Omental fat pad (tissue), 4 donors: ENCODE data around the gene OR10V1. TPM values are rescaled to one million over a fixed set of nuclear protein-coding genes. Genes with fewer than 3 reads are reported as not detected.
"Not testable (repeated sequence)": the region's sequence is repeated elsewhere in the genome, so short reads cannot be mapped to it uniquely, and the experiment has no call there.

Experiments
- ATAC-seq: fragments of 150-250 bp; one replicate; pipeline ENCODE4 v1.9.1; 2016; ENCODE audit warnings: mild to moderate bottlenecking, moderate library complexity; ENCODE audit not compliant: low FRiP score
- DNase-seq: peaks from one replicate; pipeline ENCODE4 v3.0.0-alpha.2; 2019; ENCODE audit warnings: low spot score
- CTCF ChIP-seq, 3 donors: fragments of 450-650 bp; IDR thresholded peaks; one replicate each; pipeline ENCODE4 v1.5.1; 2016 to 2017; ENCODE audit warnings: antibody characterized with exemption in 3 of 3, mild to moderate bottlenecking in 3 of 3, moderate library complexity in 2 of 3
- total RNA-seq, 4 donors: library from RNA; depleted of rRNA; stranded (reverse); fragments of >200 nt; gene quantifications; one replicate each; pipeline ENCODE4 v1.1.0, GENCODE V29; 2016

Gene OR10V1
- total RNA-seq, 4 donors from 2014 or later: not detected

- DNase-seq (no peak), ATAC-seq (no peak)
- TF ChIP-seq CTCF (IDR thresholded peaks at IDR 0.05): no peak
Observed at GRCh38 chr11:59692915-59693314, 20.7 kb downstream of the OR10V1 start.

GRCh38 chr11:59691156-59691555 lies 22.5 kb downstream of the OR10V1 start:
- no peak for TF ChIP-seq CTCF (IDR thresholded peaks at IDR 0.05)
- DNase-seq (no peak), ATAC-seq (no peak)

- ATAC-seq: no peak
- no peak for DNase-seq
- no peak for TF ChIP-seq CTCF (IDR thresholded peaks at IDR 0.05)
Observed at GRCh38 chr11:59689015-59689414, 24.6 kb downstream of the OR10V1 start.

GRCh38 chr11:59681260-59681725 lies 32.4 kb downstream of the OR10V1 start:
- ATAC-seq, DNase-seq: not testable (repeated sequence)

- DNase-seq: no peak
- ATAC-seq: peak; percentile 83
- TF ChIP-seq CTCF (IDR thresholded peaks at IDR 0.05): no peak
Observed at GRCh38 chr11:59680287-59681154, 33.1 kb downstream of the OR10V1 start.

GRCh38 chr11:59679347-59679746 lies 34.3 kb downstream of the OR10V1 start:
- DNase-seq (no peak), ATAC-seq (no peak)
- TF ChIP-seq CTCF (IDR thresholded peaks at IDR 0.05): no peak

- no peak for DNase-seq
- ATAC-seq: no peak
- no peak for TF ChIP-seq CTCF (IDR thresholded peaks at IDR 0.05)
Observed at GRCh38 chr11:59678813-59679165, 34.9 kb downstream of the OR10V1 start.
